Measurements from ENCODE around the gene ABI3BP. TPM values are rescaled to one million over a fixed set of nuclear protein-coding genes. Genes with fewer than 3 reads are reported as not detected.

ABI3BP gene
- total and polyA plus RNA-seq, 5 experiments from 2014 or later, result not detected

- POLR2A ChIA-PET, result no interaction called here
- Mint-ChIP-seq H3K4me3 (no peak overlapping the region), H3K27me3 (peaks cover 0 to 3% (median 0%) of the 10 kb centered on the region in 5 donors), H3K36me3 (peaks cover 0 to 5% (median 0%) of the 10 kb centered on the region in 3 donors), H3K27ac (no peak overlapping the region), H3K9me3 (no peaks in the 10 kb centered on the region), H3K4me1 (no peaks in the 10 kb centered on the region)
- ATAC-seq (no peak), DNase-seq (no peak)
Measured at GRCh38 chr3:100761951-100762350, 231.3 kb downstream of the ABI3BP start.

GRCh38 chr3:100761211-100761942, 231.8 kb downstream of the ABI3BP start:
- DNase-seq (no peak), ATAC-seq (peak; percentile 54 to 62)
- H3K36me3 Mint-ChIP-seq, result peaks cover 0 to 3% (median 0%) of the 10 kb centered on the region in 3 donors
- H3K27me3 Mint-ChIP-seq, result peaks cover 0 to 3% (median 0%) of the 10 kb centered on the region in 5 donors
- H3K4me3 Mint-ChIP-seq, result no peak overlapping the region
- no peaks in the 10 kb centered on the region for H3K9me3 Mint-ChIP-seq
- H3K27ac Mint-ChIP-seq, result no peak overlapping the region
- POLR2A ChIA-PET, result no interaction called here
- H3K4me1 Mint-ChIP-seq, result no peaks in the 10 kb centered on the region

- DNase-seq (no peak), ATAC-seq (no peak)
- Mint-ChIP-seq H3K9me3 (no peaks in the 10 kb centered on the region), H3K27me3 (peaks cover 0 to 3% (median 0%) of the 10 kb centered on the region in 5 donors), H3K4me3 (no peak overlapping the region), H3K27ac (no peak overlapping the region), H3K4me1 (no peaks in the 10 kb centered on the region), H3K36me3 (peaks cover 0 to 3% (median 0%) of the 10 kb centered on the region in 3 donors)
- POLR2A ChIA-PET, result no interaction called here
Measured at GRCh38 chr3:100760377-100760776, 232.8 kb downstream of the ABI3BP start.

GRCh38 chr3:100759950-100760349, 233.3 kb downstream of the ABI3BP start:
- peaks cover 0 to 6% (median 0%) of the 10 kb centered on the region in 3 donors for H3K36me3 Mint-ChIP-seq
- no peaks in the 10 kb centered on the region for H3K9me3 Mint-ChIP-seq
- no peak overlapping the region for H3K27ac Mint-ChIP-seq
- POLR2A ChIA-PET, result no interaction called here
- no peak overlapping the region for H3K4me3 Mint-ChIP-seq
- no peaks in the 10 kb centered on the region for H3K4me1 Mint-ChIP-seq
- no peak for DNase-seq
- ATAC-seq, result no peak
- H3K27me3 Mint-ChIP-seq, result peaks cover 0 to 3% (median 0%) of the 10 kb centered on the region in 5 donors

- POLR2A ChIA-PET, result no interaction called here
- DNase-seq (no peak), ATAC-seq (no peak)
- peak overlapping the region in 1 of 10 donors; percentile 5 for H3K27ac Mint-ChIP-seq
- no peaks in the 10 kb centered on the region for H3K4me1 Mint-ChIP-seq
- no peaks in the 10 kb centered on the region for H3K9me3 Mint-ChIP-seq
- no peak overlapping the region for H3K4me3 Mint-ChIP-seq
- peaks cover 0 to 3% (median 0%) of the 10 kb centered on the region in 5 donors for H3K27me3 Mint-ChIP-seq
- peaks cover 0 to 10% (median 0%) of the 10 kb centered on the region in 3 donors for H3K36me3 Mint-ChIP-seq
Measured at GRCh38 chr3:100759159-100759558, 234.1 kb downstream of the ABI3BP start.

- H3K4me3 Mint-ChIP-seq, result no peak overlapping the region
- no peaks in the 10 kb centered on the region for H3K9me3 Mint-ChIP-seq
- POLR2A ChIA-PET, result no interaction called here
- peak overlapping the region in 1 of 10 donors; percentile 6 for H3K27ac Mint-ChIP-seq
- no peaks in the 10 kb centered on the region for H3K27me3 Mint-ChIP-seq
- no peaks in the 10 kb centered on the region for H3K4me1 Mint-ChIP-seq
- ATAC-seq (no peak), DNase-seq (no peak)
- H3K36me3 Mint-ChIP-seq, result peaks cover 0 to 34% (median 4%) of the 10 kb centered on the region in 3 donors
Measured at GRCh38 chr3:100756441-100756840, 236.8 kb downstream of the ABI3BP start.

- Mint-ChIP-seq H3K27me3 (no peaks in the 10 kb centered on the region), H3K4me3 (no peak overlapping the region), H3K9me3 (no peaks in the 10 kb centered on the region), H3K36me3 (peaks cover 0 to 46% (median 9%) of the 10 kb centered on the region in 3 donors), H3K4me1 (no peaks in the 10 kb centered on the region), H3K27ac (peak overlapping the region in 1 of 10 donors; percentile 67)
- POLR2A ChIA-PET, result no interaction called here
- DNase-seq (no peak), ATAC-seq (no peak)
Measured at GRCh38 chr3:100754563-100755334, 238.5 kb downstream of the ABI3BP start.

- Mint-ChIP-seq H3K36me3 (peaks cover 2 to 53% (median 11%) of the 10 kb centered on the region in 3 donors), H3K27ac (peak overlapping the region in 1 of 10 donors; percentile 3), H3K4me3 (no peak overlapping the region), H3K27me3 (no peaks in the 10 kb centered on the region), H3K4me1 (no peaks in the 10 kb centered on the region), H3K9me3 (no peaks in the 10 kb centered on the region)
- POLR2A ChIA-PET, result no interaction called here
- DNase-seq (no peak), ATAC-seq (no peak)
Measured at GRCh38 chr3:100753846-100754245, 239.4 kb downstream of the ABI3BP start.

- Mint-ChIP-seq H3K27me3 (no peaks in the 10 kb centered on the region), H3K4me3 (no peak overlapping the region), H3K27ac (peak overlapping the region in 1 of 10 donors; percentile 34), H3K4me1 (no peaks in the 10 kb centered on the region), H3K9me3 (no peaks in the 10 kb centered on the region), H3K36me3 (peaks cover 6 to 87% (median 31%) of the 10 kb centered on the region in 3 donors)
- DNase-seq (no peak), ATAC-seq (no peak)
- POLR2A ChIA-PET, result no interaction called here
Measured at GRCh38 chr3:100748967-100749366, 244.3 kb downstream of the ABI3BP start.

- Mint-ChIP-seq H3K4me1 (no peaks in the 10 kb centered on the region), H3K27me3 (no peaks in the 10 kb centered on the region), H3K9me3 (no peaks in the 10 kb centered on the region), H3K36me3 (peaks cover 6 to 87% (median 31%) of the 10 kb centered on the region in 3 donors), H3K4me3 (no peak overlapping the region), H3K27ac (peak overlapping the region in 1 of 10 donors; percentile 76)
- POLR2A ChIA-PET, result no interaction called here
- DNase-seq (no peak), ATAC-seq (no peak)
Measured at GRCh38 chr3:100748220-100748619, 245.0 kb downstream of the ABI3BP start.

- ATAC-seq (no peak), DNase-seq (no peak)
- Mint-ChIP-seq H3K36me3 (peaks cover 6 to 85% (median 29%) of the 10 kb centered on the region in 3 donors), H3K27me3 (no peaks in the 10 kb centered on the region), H3K9me3 (no peaks in the 10 kb centered on the region), H3K4me1 (no peaks in the 10 kb centered on the region), H3K4me3 (no peak overlapping the region), H3K27ac (no peak overlapping the region)
- POLR2A ChIA-PET, result no interaction called here
Measured at GRCh38 chr3:100746092-100746491, 247.1 kb downstream of the ABI3BP start.

GRCh38 chr3:100745617-100746016, 247.6 kb downstream of the ABI3BP start:
- no peak overlapping the region for H3K27ac Mint-ChIP-seq
- H3K4me3 Mint-ChIP-seq, result no peak overlapping the region
- DNase-seq (no peak), ATAC-seq (no peak)
- POLR2A ChIA-PET, result interaction anchor here (0.6 kb wide), 1 partner anchor 377 kb away, joined by 5 read pairs; no protein-coding TSS in a partner anchor
- no peaks in the 10 kb centered on the region for H3K27me3 Mint-ChIP-seq
- H3K4me1 Mint-ChIP-seq, result no peaks in the 10 kb centered on the region
- peaks cover 6 to 87% (median 28%) of the 10 kb centered on the region in 3 donors for H3K36me3 Mint-ChIP-seq
- no peaks in the 10 kb centered on the region for H3K9me3 Mint-ChIP-seq

- Mint-ChIP-seq H3K36me3 (peaks cover 6 to 90% (median 28%) of the 10 kb centered on the region in 3 donors), H3K27ac (peak overlapping the region in 3 of 10 donors; percentile 38 to 57 (median 50)), H3K27me3 (no peaks in the 10 kb centered on the region), H3K4me3 (no peak overlapping the region), H3K9me3 (no peaks in the 10 kb centered on the region), H3K4me1 (no peaks in the 10 kb centered on the region)
- ATAC-seq, result no peak
- DNase-seq, result no peak
- POLR2A ChIA-PET, result no interaction called here
Measured at GRCh38 chr3:100744671-100745070, 248.6 kb downstream of the ABI3BP start.

Data from naive thymus-derived CD8-positive, alpha-beta T cell (primary cell).